T-helper 1 cell treated with Interleukin-12 subunit alpha and Interleukin-12 subunit beta and Interleukin-4 antibody, amounts not matched to agents 30 μg/mL and 1 μg/mL, for 36 hours (primary cell): ENCODE results near the gene TRAK1.

ENCODE experiments used
- H3K27ac Mint-ChIP-seq: one replicate; pipeline ENCODE4 v1.8.0; 2021; ENCODE audit warnings: mild to moderate bottlenecking, mixed read lengths
- H3K27me3 Mint-ChIP-seq: one replicate; pipeline ENCODE4 v1.8.0; 2021; ENCODE audit warnings: low read depth, mixed read lengths
- H3K36me3 Mint-ChIP-seq: one replicate; pipeline ENCODE4 v1.8.0; 2021; ENCODE audit warnings: low read depth, mixed read lengths
- H3K4me1 Mint-ChIP-seq: one replicate; pipeline ENCODE4 v1.8.0; 2021; ENCODE audit warnings: low read depth, mixed read lengths
- H3K4me3 Mint-ChIP-seq: one replicate; pipeline ENCODE4 v1.8.0; 2021; ENCODE audit warnings: mild to moderate bottlenecking, moderate library complexity, mixed read lengths
- H3K9me3 Mint-ChIP-seq: one replicate; pipeline ENCODE4 v1.8.0; 2021; ENCODE audit warnings: mixed read lengths

TRAK1 gene

GRCh38 chr3:42267878-42268277, 176.7 kb downstream of the TRAK1 start:
- Mint-ChIP-seq H3K4me3 (no peak overlapping the region), H3K4me1 (peaks cover 4% of the 10 kb centered on the region), H3K27ac (no peak overlapping the region), H3K27me3 (peaks cover 68% of the 10 kb centered on the region), H3K36me3 (no peaks in the 10 kb centered on the region), H3K9me3 (no peaks in the 10 kb centered on the region)

- Mint-ChIP-seq H3K36me3 (no peaks in the 10 kb centered on the region), H3K4me3 (no peak overlapping the region), H3K9me3 (no peaks in the 10 kb centered on the region), H3K4me1 (no peaks in the 10 kb centered on the region), H3K27me3 (peaks cover 53% of the 10 kb centered on the region), H3K27ac (no peak overlapping the region)
Measured at GRCh38 chr3:42269647-42270046, 178.5 kb downstream of the TRAK1 start.

GRCh38 chr3:42270561-42270960, 179.4 kb downstream of the TRAK1 start:
- Mint-ChIP-seq H3K4me1 (no peaks in the 10 kb centered on the region), H3K9me3 (no peaks in the 10 kb centered on the region), H3K36me3 (no peaks in the 10 kb centered on the region), H3K27me3 (peaks cover 54% of the 10 kb centered on the region), H3K27ac (no peak overlapping the region), H3K4me3 (no peak overlapping the region)

GRCh38 chr3:42271786-42272185, 180.6 kb downstream of the TRAK1 start:
- H3K27me3 Mint-ChIP-seq: peaks cover 43% of the 10 kb centered on the region
- H3K4me1 Mint-ChIP-seq: no peaks in the 10 kb centered on the region
- no peaks in the 10 kb centered on the region for H3K9me3 Mint-ChIP-seq
- H3K4me3 Mint-ChIP-seq: no peak overlapping the region
- no peak overlapping the region for H3K27ac Mint-ChIP-seq
- H3K36me3 Mint-ChIP-seq: no peaks in the 10 kb centered on the region

GRCh38 chr3:42273361-42273760, 182.2 kb downstream of the TRAK1 start:
- Mint-ChIP-seq H3K27me3 (peaks cover 29% of the 10 kb centered on the region), H3K36me3 (no peaks in the 10 kb centered on the region), H3K4me3 (no peak overlapping the region), H3K4me1 (no peaks in the 10 kb centered on the region), H3K27ac (no peak overlapping the region), H3K9me3 (peaks cover 4% of the 10 kb centered on the region)

- Mint-ChIP-seq H3K27me3 (peaks cover 27% of the 10 kb centered on the region), H3K4me1 (no peaks in the 10 kb centered on the region), H3K4me3 (no peak overlapping the region), H3K36me3 (no peaks in the 10 kb centered on the region), H3K27ac (no peak overlapping the region), H3K9me3 (peaks cover 7% of the 10 kb centered on the region)
Measured at GRCh38 chr3:42274266-42274665, 183.1 kb downstream of the TRAK1 start.

- Mint-ChIP-seq H3K27ac (no peak overlapping the region), H3K4me1 (no peaks in the 10 kb centered on the region), H3K4me3 (no peak overlapping the region), H3K36me3 (no peaks in the 10 kb centered on the region), H3K9me3 (peaks cover 16% of the 10 kb centered on the region), H3K27me3 (peaks cover 20% of the 10 kb centered on the region)
Measured at GRCh38 chr3:42275217-42275616, 184.1 kb downstream of the TRAK1 start.
